Endothelial cell of umbilical vein (primary cell): ENCODE results near the gene VWA5A.

Source experiments
- CTCF ChIP-seq, 2 donors: IDR thresholded peaks; 1 replicate in 1 of 2; 2 replicates in 1 of 2; pipeline ENCODE4 v1.5.1; 2011; ENCODE audit warnings: low read length in 2 of 2, mild to moderate bottlenecking in 2 of 2, moderate library complexity in 2 of 2, control low read depth in 1 of 2, inconsistent platforms in 1 of 2, low read depth in 1 of 2; ENCODE audit not compliant: insufficient read depth in 1 of 2; ENCODE audit errors: extremely low read depth in 1 of 2
- EZH2 ChIP-seq: IDR thresholded peaks from 2 replicates; pipeline ENCODE4 v1.6.1; 2012; ENCODE audit warnings: borderline replicate concordance, low read depth, mild to moderate bottlenecking, moderate library complexity, low read length, inconsistent platforms; ENCODE audit not compliant: severe bottlenecking
- FOS ChIP-seq: IDR thresholded peaks from 2 replicates; pipeline ENCODE4 v1.6.1; 2011; ENCODE audit warnings: mild to moderate bottlenecking, low read length, moderate library complexity, borderline replicate concordance; ENCODE audit not compliant: insufficient read depth
- MAX ChIP-seq: IDR thresholded peaks from 2 replicates; pipeline ENCODE4 v1.6.1; 2011; ENCODE audit not compliant: insufficient read depth, insufficient read length
- MYC ChIP-seq: IDR thresholded peaks from one replicate; pipeline ENCODE4 v1.6.1; 2011; ENCODE audit warnings: mild to moderate bottlenecking, low read depth, low read length
- POLR2A ChIP-seq: IDR thresholded peaks from 2 replicates; pipeline ENCODE4 v1.6.1; 2012; ENCODE audit warnings: low read depth, mild to moderate bottlenecking, control low read depth, low read length
- POLR2AphosphoS5 ChIP-seq: IDR thresholded peaks from 2 replicates; pipeline ENCODE4 v1.6.1; 2012; ENCODE audit warnings: low read depth, mild to moderate bottlenecking, control low read depth, low read length, moderate library complexity; ENCODE audit not compliant: insufficient read depth

GRCh38 chr11:124120891-124121290 lies 5.6 kb downstream of the VWA5A start:
- TF ChIP-seq CTCF (IDR thresholded peaks at IDR 0.05; ENCODE audit: extremely low read depth in 1 of 2, insufficient read depth in 1 of 2, low read depth in 1 of 2, low read length in 2 of 2) (no peak), EZH2 (no peak), MYC (no peak), POLR2A (no peak), FOS (no peak), MAX (no peak), POLR2AphosphoS5 (no peak)
